ENCODE data around the gene CENATAC.

DNA sequence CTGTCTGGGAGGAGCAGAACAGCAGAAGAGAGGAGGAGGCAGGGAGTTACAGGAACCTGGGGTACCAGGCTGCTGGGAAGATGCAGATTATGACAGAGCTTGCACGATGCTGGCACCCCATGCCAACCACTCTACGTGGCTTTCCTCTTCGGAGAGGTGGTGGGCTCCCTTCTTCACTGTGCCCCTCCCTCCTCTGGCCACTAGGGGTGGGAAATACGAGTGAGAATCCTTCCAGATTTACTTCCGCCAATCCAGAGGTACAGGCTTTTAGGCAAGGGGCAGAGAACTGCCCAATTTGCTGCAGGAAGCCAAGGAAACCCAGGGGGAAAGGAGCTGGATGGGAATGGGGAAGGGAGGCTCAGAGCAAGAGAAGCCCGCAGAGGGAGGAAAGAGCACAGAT, 46.8 kb downstream of the CENATAC start:
- TF ChIP-seq, protein P1, sequence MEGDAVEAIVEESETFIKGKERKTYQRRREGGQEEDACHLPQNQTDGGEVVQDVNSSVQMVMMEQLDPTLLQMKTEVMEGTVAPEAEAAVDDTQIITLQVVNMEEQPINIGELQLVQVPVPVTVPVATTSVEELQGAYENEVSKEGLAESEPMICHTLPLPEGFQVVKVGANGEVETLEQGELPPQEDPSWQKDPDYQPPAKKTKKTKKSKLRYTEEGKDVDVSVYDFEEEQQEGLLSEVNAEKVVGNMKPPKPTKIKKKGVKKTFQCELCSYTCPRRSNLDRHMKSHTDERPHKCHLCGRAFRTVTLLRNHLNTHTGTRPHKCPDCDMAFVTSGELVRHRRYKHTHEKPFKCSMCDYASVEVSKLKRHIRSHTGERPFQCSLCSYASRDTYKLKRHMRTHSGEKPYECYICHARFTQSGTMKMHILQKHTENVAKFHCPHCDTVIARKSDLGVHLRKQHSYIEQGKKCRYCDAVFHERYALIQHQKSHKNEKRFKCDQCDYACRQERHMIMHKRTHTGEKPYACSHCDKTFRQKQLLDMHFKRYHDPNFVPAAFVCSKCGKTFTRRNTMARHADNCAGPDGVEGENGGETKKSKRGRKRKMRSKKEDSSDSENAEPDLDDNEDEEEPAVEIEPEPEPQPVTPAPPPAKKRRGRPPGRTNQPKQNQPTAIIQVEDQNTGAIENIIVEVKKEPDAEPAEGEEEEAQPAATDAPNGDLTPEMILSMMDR (IDR thresholded peaks at IDR 0.05; ENCODE audit: low read depth, low read length) = no peak
- no peak for TF ChIP-seq EZH2phosphoT487 (IDR thresholded peaks at IDR 0.05; ENCODE audit: low read depth)

All from OCI-LY3 (cell line).